NB4 (cell line): ENCODE measurements around the gene P2RX3.

Experiments
- POLR2A ChIP-seq: IDR thresholded peaks from 2 replicates; pipeline ENCODE4 v1.6.1; 2011; ENCODE audit warnings: mild to moderate bottlenecking; ENCODE audit not compliant: insufficient read length; ENCODE audit errors: extremely low read depth
- TF ChIP-seq, protein P1 (sequence below): IDR thresholded peaks from one replicate; pipeline ENCODE4 v1.5.1; 2012; ENCODE audit warnings: low read depth, low read length

- TF ChIP-seq, protein P1, sequence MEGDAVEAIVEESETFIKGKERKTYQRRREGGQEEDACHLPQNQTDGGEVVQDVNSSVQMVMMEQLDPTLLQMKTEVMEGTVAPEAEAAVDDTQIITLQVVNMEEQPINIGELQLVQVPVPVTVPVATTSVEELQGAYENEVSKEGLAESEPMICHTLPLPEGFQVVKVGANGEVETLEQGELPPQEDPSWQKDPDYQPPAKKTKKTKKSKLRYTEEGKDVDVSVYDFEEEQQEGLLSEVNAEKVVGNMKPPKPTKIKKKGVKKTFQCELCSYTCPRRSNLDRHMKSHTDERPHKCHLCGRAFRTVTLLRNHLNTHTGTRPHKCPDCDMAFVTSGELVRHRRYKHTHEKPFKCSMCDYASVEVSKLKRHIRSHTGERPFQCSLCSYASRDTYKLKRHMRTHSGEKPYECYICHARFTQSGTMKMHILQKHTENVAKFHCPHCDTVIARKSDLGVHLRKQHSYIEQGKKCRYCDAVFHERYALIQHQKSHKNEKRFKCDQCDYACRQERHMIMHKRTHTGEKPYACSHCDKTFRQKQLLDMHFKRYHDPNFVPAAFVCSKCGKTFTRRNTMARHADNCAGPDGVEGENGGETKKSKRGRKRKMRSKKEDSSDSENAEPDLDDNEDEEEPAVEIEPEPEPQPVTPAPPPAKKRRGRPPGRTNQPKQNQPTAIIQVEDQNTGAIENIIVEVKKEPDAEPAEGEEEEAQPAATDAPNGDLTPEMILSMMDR: no peak
- TF ChIP-seq POLR2A: no peak
These were observed 78.9 kb downstream of the P2RX3 start for GRCh38 chr11:57417056-57417455.
